Panc1 (cell line): Measurements from ENCODE around the gene VPS11.

ENCODE experiments used
- CTCF ChIP-seq: fragments of 450-650 bp; IDR thresholded peaks from 2 replicates; pipeline ENCODE4 v1.5.1; 2017; ENCODE audit warnings: mild to moderate bottlenecking
- POLR2AphosphoS5 ChIP-seq: IDR thresholded peaks from 2 replicates; pipeline ENCODE4 v1.6.1; 2012; ENCODE audit warnings: mild to moderate bottlenecking, low read depth, low read length, moderate library complexity
- REST ChIP-seq, 2 experiments: IDR thresholded peaks; 2 replicates each; pipeline ENCODE4 v1.6.1; 2011 to 2012; ENCODE audit warnings: low read depth in 2 of 2, control low read depth in 1 of 2, low read length in 1 of 2, mild to moderate bottlenecking in 1 of 2, moderate library complexity in 1 of 2; ENCODE audit not compliant: insufficient read depth in 1 of 2

DNA sequence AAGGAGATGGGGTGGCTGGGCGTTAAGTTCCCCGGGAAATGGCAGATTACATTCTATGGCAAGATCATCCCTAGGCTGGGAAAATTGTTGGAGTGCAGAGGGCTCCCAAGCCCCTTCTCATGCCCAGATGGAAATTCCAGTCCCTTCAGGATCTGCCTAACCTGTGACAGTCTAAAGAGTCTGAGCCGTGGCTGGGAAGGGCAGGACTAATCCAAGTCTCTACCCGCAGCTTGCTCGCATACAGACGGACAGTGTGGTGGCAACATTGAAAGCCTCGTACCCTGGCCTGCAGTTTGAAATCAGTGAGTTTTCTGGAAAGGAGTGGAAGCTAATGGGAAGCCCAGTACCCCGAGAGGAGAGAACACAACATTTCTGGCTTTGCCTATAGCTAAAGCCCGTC is 20.8 kb downstream of the VPS11 start:
- TF ChIP-seq CTCF (no peak), POLR2AphosphoS5 (no peak), REST (IDR thresholded peaks at IDR 0.05; ENCODE audit: insufficient read depth in 1 of 2, low read depth in 2 of 2, low read length in 1 of 2) (no peak)
